Measurements from ENCODE around the gene NCKAP5. TPM values are rescaled to one million over a fixed set of nuclear protein-coding genes. Genes with fewer than 3 reads are reported as not detected.

Gene NCKAP5
- total and polyA plus RNA-seq, 2 of the 8 experiments (the other 6 are each of a cell fraction or from before 2014, with no cell fraction given) = 0.27 to 0.86 TPM

GRCh38 chr2:133380991-133381390 lies 187.3 kb downstream of the NCKAP5 start (continued):
- no peak for TF ChIP-seq ATF3 (IDR thresholded peaks at IDR 0.05; ENCODE audit: insufficient read depth, low read depth, low read length)
